Cardiac muscle cell (in vitro differentiated cells and primary cell): ENCODE results near the gene DPEP2NB. TPM values are rescaled to one million over a fixed set of nuclear protein-coding genes. Genes with fewer than 3 reads are reported as not detected.

Experiments
- DNase-seq, 2 donors: peaks; one replicate each; pipeline versions ENCODE4 v3.0.0 to v3.0.0-alpha.2; 2010 to 2017; ENCODE audit warnings: low read depth in 1 of 2, low spot score in 1 of 2
- H3K27ac ChIP-seq: fragments of 200-600 bp; sonication (generic); 2 replicates; pipeline ENCODE4 v1.5.1; 2016
- H3K27me3 ChIP-seq: fragments of 200-600 bp; sonication (generic); 2 replicates; pipeline ENCODE4 v1.6.0; 2016; ENCODE audit warnings: control low read depth
- H3K36me3 ChIP-seq: fragments of 200-600 bp; sonication (generic); 2 replicates; pipeline ENCODE4 v1.5.1; 2016; ENCODE audit warnings: control low read depth
- H3K4me1 ChIP-seq: fragments of 200-600 bp; sonication (generic); 2 replicates; pipeline ENCODE4 v1.8.1; 2017; ENCODE audit warnings: low read depth, mild to moderate bottlenecking, mixed run types
- H3K4me3 ChIP-seq: fragments of 200-600 bp; sonication (generic); 2 replicates; pipeline ENCODE4 v1.5.1; 2016; ENCODE audit warnings: mild to moderate bottlenecking
- H3K9me3 ChIP-seq: fragments of 200-600 bp; sonication (generic); 2 replicates; pipeline ENCODE4 v1.5.1; 2017; ENCODE audit warnings: low read depth, mild to moderate bottlenecking, control low read depth
- polyA plus RNA-seq: library from polyadenylated mRNA; unstranded; fragments of >200 nt; fragmentation: Nextera tagmentation; extraction: Ambion mirVana; gene quantifications from 2 replicates; pipeline ENCODE4 v1.2.1, GENCODE V29; 2016
- total RNA-seq: library from RNA; depleted of rRNA; stranded (reverse); fragments of >200 nt; gene quantifications from 2 replicates; pipeline ENCODE4 v1.2.3, GENCODE V29; 2016
- TF ChIP-seq, protein P1 (sequence below): IDR thresholded peaks from 2 replicates; pipeline ENCODE4 v1.5.1; 2012; ENCODE audit warnings: low read depth, mild to moderate bottlenecking, low read length

The DPEP2NB gene, protein sequence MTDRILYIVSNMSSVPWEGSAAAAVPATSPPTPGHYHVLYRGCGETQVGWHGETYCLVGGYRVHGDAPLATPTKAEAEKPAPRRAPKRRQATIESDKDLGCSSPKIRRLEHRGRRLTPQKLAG
- not detected in 2 replicates for total RNA-seq
- not detected in 2 replicates for polyA plus RNA-seq

DNA sequence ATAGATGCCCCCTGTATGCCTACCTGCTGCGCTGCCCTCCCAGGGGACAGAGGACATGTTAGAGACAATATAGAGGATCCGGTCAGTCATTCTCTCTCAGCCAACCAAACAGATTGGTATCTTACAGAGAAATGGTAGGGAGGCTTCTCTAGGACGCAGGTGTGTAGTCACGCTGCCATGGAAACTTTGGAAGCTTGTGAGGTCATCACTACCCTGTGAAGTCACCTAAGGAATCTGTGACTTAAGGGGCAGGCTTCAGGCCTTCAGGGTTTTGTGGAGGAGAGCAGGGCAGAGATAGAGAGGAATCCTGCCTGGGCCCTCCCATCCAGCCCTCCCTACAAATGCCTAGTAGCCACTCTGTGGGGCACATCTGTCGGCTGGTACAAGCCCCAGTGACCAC, at the start of gene DPEP2NB:
Gene DPEP2NB (minus strand): TSS at position 231 of the 400 bp plus-strand sequence. CDS start 141 bp downstream, at position 90.
- no peaks in the 10 kb centered on the region for H3K9me3 ChIP-seq
- H3K27me3 ChIP-seq = no peaks in the 10 kb centered on the region

DNA sequence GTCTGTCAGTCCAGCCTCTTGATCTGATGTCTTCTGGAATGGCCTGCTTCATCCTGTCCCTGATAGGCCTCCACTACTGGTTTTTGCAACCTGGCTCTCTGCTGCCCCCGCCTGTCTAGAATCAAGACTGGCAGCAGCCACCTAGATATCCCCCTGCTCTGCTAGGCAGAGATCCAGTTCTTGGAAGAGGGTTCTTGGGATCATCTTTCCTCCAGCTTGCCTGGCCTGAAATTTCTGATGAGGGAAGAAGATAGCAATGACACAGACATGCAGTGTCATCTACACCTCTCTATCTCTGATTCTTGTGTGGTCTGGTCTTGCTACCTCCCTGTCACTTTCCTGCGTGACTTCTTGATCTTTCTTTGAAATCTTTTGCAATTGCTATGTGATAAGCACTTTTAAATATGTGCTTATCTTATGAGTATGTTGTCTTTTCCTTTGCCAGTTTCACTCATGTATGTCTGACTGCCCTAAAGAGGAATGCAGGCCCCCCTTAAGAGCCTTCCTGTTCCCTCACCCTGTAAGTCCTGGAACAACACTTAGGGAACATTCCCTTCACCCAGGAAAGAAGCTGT, 49.2 kb upstream of the DPEP2NB start:
- no peaks in the 10 kb centered on the region for H3K4me1 ChIP-seq
- DNase-seq = peak; percentile 73 to 88
- TF ChIP-seq, protein P1, sequence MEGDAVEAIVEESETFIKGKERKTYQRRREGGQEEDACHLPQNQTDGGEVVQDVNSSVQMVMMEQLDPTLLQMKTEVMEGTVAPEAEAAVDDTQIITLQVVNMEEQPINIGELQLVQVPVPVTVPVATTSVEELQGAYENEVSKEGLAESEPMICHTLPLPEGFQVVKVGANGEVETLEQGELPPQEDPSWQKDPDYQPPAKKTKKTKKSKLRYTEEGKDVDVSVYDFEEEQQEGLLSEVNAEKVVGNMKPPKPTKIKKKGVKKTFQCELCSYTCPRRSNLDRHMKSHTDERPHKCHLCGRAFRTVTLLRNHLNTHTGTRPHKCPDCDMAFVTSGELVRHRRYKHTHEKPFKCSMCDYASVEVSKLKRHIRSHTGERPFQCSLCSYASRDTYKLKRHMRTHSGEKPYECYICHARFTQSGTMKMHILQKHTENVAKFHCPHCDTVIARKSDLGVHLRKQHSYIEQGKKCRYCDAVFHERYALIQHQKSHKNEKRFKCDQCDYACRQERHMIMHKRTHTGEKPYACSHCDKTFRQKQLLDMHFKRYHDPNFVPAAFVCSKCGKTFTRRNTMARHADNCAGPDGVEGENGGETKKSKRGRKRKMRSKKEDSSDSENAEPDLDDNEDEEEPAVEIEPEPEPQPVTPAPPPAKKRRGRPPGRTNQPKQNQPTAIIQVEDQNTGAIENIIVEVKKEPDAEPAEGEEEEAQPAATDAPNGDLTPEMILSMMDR = peak; percentile 89
- H3K36me3 ChIP-seq = no peaks in the 10 kb centered on the region
- no peak overlapping the region for H3K4me3 ChIP-seq
- no peaks in the 10 kb centered on the region for H3K27me3 ChIP-seq
- H3K27ac ChIP-seq = no peak overlapping the region
- H3K9me3 ChIP-seq = no peaks in the 10 kb centered on the region

More for the DNA sequence above, at the start of gene DPEP2NB:
- H3K4me1 ChIP-seq = no peaks in the 10 kb centered on the region
- no peaks in the 10 kb centered on the region for H3K36me3 ChIP-seq
- TF ChIP-seq, protein P1 = no peak
- no peak within 1 kb of the TSS for H3K4me3 ChIP-seq
- H3K27ac ChIP-seq = no peak within 1 kb of the TSS
- no peak for DNase-seq

DNA sequence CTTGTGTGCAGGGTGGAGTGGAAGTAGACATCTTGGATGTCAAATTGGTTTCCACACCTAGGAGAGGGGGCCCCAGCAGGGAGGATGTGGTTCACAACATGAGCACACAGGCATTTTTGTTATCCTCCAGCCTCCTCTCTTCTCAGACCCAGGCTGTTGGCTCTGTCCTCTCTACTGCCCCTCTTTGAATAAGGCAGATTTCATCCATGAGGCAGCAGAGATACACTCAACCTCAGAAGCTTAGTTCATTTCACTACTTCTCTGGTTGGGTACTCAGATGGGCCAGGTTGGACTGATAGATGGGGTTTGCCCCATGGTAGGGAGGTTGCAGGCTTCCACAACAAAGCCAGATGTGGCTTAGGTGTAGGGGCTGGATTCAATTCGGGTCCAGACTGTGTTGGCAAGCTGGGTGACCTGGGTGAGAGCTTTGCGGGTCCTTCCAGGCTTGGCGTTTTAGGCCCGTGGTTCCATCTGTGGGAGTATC, 47.2 kb upstream of the DPEP2NB start:
- Histone ChIP-seq H3K27me3 (no peaks in the 10 kb centered on the region), H3K9me3 (no peaks in the 10 kb centered on the region), H3K4me1 (no peaks in the 10 kb centered on the region), H3K27ac (no peak overlapping the region), H3K4me3 (no peak overlapping the region), H3K36me3 (no peaks in the 10 kb centered on the region)
- no peak for DNase-seq
- TF ChIP-seq, protein P1 = no peak

DNA sequence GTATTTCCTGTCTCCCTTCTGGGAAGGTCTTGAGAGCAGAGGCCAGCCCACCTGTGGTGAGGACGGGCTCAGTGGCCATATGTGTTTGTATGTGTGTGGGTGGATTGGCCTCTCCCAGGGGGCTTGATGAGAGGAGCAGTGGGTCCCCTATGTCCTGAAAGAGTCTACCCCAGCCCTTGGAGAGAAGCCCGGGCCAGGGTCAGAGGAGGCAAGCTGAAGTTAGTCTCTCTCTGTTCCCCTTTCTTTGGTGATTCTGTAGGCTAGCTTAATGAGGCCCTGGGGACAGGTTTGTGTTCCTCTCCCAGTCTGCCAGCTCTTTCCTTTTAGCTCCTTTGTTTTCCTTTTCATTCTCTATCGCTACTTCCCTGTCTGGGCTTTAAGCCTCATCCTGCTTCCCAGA, 45.7 kb upstream of the DPEP2NB start:
- Histone ChIP-seq H3K27me3 (no peaks in the 10 kb centered on the region), H3K9me3 (no peaks in the 10 kb centered on the region), H3K4me1 (no peaks in the 10 kb centered on the region), H3K36me3 (no peaks in the 10 kb centered on the region), H3K4me3 (no peak overlapping the region), H3K27ac (no peak overlapping the region)
- no peak for DNase-seq
- TF ChIP-seq, protein P1 = no peak

DNA sequence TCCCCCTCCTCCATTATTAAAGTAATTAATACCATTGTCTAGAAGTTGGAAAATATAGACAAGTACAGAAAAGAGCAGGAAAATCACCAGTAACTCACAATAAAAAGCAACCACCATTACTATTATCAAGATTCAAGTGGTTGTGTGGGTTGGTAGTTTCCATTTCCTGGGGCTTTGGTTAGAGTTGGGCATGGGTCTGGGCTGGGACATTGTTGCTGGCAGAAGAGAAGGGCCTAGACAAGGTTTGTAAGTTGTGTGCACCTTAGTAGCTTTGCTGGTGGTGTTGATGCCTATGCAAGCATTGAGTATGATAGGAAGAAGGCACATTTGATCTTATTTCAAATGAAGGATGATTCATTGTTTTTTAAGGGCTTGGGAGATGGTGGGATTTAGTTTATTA, 44.1 kb upstream of the DPEP2NB start:
- no peaks in the 10 kb centered on the region for H3K27me3 ChIP-seq
- no peak overlapping the region for H3K4me3 ChIP-seq
- H3K36me3 ChIP-seq = no peaks in the 10 kb centered on the region

More for the DNA sequence above, 44.1 kb upstream of the DPEP2NB start:
- TF ChIP-seq, protein P1 = no peak
- H3K4me1 ChIP-seq = no peaks in the 10 kb centered on the region
- no peak for DNase-seq
- no peaks in the 10 kb centered on the region for H3K9me3 ChIP-seq
- H3K27ac ChIP-seq = no peak overlapping the region
